GM21737 (cell line): ENCODE results near the gene EIF4G3.

ENCODE experiments used
- ATAC-seq: cut with Tn5 transposase; IDR thresholded peaks from one replicate; pipeline ENCODE4 v1.9.1; 2021; ENCODE audit warnings: mild to moderate bottlenecking, moderate library complexity; ENCODE audit not compliant: unreplicated experiment

EIF4G3 gene

GRCh38 chr1:20771780-20772179 is 404.9 kb downstream of the EIF4G3 start:
- no peak for ATAC-seq

GRCh38 chr1:20770314-20771087 is 406.2 kb downstream of the EIF4G3 start:
- no peak for ATAC-seq

GRCh38 chr1:20767271-20767670 is 409.4 kb downstream of the EIF4G3 start:
- ATAC-seq: no peak

GRCh38 chr1:20763417-20763816 is 413.3 kb downstream of the EIF4G3 start:
- no peak for ATAC-seq

GRCh38 chr1:20760322-20760721 is 416.4 kb downstream of the EIF4G3 start:
- no peak for ATAC-seq
